Panc1 (cell line): ENCODE data around the gene HELB.

ENCODE experiments used
- POLR2AphosphoS5 ChIP-seq: IDR thresholded peaks from 2 replicates; pipeline ENCODE4 v1.6.1; 2012; ENCODE audit warnings: mild to moderate bottlenecking, low read depth, low read length, moderate library complexity
- SIN3A ChIP-seq: IDR thresholded peaks from 2 replicates; pipeline ENCODE4 v1.6.1; 2012; ENCODE audit warnings: low read depth, mild to moderate bottlenecking, low read length, moderate library complexity, borderline replicate concordance; ENCODE audit not compliant: insufficient read depth
- TF ChIP-seq, protein P1 (sequence below): fragments of 450-650 bp; IDR thresholded peaks from 2 replicates; pipeline ENCODE4 v1.5.1; 2017; ENCODE audit warnings: mild to moderate bottlenecking
- TF ChIP-seq, protein P2 (sequence below), 2 experiments: IDR thresholded peaks; 2 replicates each; pipeline ENCODE4 v1.6.1; 2011 to 2012; ENCODE audit warnings: low read depth in 2 of 2, control low read depth in 1 of 2, low read length in 1 of 2, mild to moderate bottlenecking in 1 of 2, moderate library complexity in 1 of 2; ENCODE audit not compliant: insufficient read depth in 1 of 2

DNA sequence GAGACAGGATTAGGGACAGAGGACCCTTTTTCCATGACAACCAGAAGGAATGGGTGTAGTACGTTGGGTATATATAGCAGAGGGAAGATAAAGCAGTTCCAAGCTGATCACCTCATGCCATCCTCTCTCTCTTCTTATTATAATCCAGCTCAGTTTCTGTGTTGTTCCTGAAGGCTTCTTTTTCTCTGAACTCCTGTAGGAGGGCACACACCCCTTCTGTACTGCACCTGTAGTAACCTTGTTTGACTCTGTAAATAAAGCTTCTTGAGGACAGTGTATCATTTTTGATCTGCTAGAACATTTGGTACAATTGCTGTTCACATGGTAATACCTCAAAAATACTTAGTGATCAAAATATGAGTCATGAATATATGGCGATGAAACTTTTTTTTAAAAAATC, 33.5 kb downstream of the HELB start:
- TF ChIP-seq, protein P1, sequence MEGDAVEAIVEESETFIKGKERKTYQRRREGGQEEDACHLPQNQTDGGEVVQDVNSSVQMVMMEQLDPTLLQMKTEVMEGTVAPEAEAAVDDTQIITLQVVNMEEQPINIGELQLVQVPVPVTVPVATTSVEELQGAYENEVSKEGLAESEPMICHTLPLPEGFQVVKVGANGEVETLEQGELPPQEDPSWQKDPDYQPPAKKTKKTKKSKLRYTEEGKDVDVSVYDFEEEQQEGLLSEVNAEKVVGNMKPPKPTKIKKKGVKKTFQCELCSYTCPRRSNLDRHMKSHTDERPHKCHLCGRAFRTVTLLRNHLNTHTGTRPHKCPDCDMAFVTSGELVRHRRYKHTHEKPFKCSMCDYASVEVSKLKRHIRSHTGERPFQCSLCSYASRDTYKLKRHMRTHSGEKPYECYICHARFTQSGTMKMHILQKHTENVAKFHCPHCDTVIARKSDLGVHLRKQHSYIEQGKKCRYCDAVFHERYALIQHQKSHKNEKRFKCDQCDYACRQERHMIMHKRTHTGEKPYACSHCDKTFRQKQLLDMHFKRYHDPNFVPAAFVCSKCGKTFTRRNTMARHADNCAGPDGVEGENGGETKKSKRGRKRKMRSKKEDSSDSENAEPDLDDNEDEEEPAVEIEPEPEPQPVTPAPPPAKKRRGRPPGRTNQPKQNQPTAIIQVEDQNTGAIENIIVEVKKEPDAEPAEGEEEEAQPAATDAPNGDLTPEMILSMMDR: no peak
- no peak for TF ChIP-seq POLR2AphosphoS5
- TF ChIP-seq, protein P2, sequence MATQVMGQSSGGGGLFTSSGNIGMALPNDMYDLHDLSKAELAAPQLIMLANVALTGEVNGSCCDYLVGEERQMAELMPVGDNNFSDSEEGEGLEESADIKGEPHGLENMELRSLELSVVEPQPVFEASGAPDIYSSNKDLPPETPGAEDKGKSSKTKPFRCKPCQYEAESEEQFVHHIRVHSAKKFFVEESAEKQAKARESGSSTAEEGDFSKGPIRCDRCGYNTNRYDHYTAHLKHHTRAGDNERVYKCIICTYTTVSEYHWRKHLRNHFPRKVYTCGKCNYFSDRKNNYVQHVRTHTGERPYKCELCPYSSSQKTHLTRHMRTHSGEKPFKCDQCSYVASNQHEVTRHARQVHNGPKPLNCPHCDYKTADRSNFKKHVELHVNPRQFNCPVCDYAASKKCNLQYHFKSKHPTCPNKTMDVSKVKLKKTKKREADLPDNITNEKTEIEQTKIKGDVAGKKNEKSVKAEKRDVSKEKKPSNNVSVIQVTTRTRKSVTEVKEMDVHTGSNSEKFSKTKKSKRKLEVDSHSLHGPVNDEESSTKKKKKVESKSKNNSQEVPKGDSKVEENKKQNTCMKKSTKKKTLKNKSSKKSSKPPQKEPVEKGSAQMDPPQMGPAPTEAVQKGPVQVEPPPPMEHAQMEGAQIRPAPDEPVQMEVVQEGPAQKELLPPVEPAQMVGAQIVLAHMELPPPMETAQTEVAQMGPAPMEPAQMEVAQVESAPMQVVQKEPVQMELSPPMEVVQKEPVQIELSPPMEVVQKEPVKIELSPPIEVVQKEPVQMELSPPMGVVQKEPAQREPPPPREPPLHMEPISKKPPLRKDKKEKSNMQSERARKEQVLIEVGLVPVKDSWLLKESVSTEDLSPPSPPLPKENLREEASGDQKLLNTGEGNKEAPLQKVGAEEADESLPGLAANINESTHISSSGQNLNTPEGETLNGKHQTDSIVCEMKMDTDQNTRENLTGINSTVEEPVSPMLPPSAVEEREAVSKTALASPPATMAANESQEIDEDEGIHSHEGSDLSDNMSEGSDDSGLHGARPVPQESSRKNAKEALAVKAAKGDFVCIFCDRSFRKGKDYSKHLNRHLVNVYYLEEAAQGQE (IDR thresholded peaks at IDR 0.05; ENCODE audit: insufficient read depth in 1 of 2, low read depth in 2 of 2, low read length in 1 of 2): no peak
- TF ChIP-seq SIN3A: no peak
